Activated CD8-positive, alpha-beta memory T cell treated with anti-CD3 and anti-CD28 coated beads, Interleukin-2, amount 50 U/mL, for 24 hours (primary cell): ENCODE measurements around the gene IER2.
"Not testable (repeated sequence)": the region's sequence is repeated elsewhere in the genome, so short reads cannot be mapped to it uniquely, and the experiment has no call there.

Experiments used
- DNase-seq: peaks from one replicate; pipeline ENCODE4 v3.0.0-alpha.2; 2020; ENCODE audit errors: extremely low read depth

Gene IER2

DNA sequence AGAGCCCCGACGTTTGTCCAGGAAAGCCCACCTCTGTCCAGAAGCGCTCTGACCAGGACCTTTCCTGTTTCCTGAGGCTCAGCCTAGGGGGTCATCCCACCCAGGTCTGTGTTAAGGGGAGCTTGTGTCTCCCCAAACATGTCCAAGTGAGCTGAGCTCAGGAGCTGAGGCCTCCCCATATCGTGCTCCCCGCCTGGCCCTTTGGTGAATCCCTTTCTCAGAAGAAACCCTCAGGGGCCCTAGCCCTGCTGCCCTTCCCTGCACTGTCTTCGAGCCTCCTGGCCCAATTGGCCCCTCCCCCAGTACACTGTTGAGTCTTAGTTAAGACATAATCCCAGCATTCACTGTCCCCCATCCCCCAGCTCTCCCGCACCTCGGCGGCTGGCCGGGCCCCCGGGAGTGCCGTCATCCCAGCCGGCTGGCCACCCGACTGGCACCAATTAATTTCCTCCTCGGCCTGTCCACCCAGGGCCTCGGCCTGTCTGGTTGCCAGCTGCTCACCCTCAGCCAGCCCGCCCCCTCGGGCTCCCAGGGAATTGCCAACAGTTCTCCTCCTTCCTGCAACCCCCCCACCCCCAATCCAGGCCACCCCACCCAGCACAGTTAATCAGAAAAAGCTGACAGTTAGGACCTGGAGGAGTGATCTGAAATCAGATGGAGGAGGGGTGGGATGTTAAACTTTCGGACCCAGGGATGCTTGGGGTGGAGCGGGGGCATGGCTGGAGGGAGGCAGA, 13.6 kb downstream of the IER2 start:
- DNase-seq, result no peak

DNA sequence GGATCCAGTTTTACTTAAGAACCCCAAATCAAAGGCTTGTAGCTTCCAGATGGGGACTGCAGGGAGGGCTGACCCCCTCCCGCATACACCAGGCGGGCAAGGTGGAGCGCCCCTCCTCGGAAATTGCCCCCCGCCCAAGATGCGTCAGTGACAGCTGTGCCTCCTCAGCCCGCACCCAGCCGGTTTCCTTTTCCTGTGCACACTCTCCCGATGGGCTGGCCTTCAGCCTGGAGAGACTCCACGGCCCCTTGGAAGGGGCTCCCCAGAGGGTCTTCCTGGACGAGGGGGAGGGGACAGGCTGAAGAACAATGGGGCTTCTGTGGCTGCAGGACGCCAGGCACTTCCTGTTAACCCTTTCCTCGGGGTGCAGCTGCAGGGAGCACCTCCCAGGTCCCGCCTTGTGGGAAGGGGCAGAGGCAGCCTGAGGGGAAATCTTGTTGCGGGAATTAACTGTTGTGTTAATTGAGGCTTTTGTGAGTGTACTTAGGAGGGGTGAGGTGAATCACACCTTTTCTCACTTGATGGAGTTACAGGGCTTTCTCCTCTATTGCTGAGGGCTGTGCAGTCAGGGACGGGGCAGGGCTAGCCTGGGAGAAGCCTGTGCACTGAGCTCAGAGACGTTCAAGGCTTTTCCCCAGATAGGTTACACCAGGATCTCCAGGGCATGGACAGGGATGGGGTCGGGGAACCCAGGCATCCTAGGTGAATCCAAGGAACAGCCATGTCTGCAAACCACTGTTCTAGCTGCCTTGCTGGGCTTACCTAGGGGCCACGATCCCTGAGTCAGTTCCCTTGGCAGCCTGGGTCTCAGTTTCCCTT, 14.3 kb downstream of the IER2 start:
- DNase-seq, result no peak

GRCh38 chr19:13165162-13165997, 15.2 kb downstream of the IER2 start:
- DNase-seq, result no peak

- DNase-seq, result not testable (repeated sequence)
Measured at GRCh38 chr19:13166151-13166550, 15.9 kb downstream of the IER2 start.

DNA sequence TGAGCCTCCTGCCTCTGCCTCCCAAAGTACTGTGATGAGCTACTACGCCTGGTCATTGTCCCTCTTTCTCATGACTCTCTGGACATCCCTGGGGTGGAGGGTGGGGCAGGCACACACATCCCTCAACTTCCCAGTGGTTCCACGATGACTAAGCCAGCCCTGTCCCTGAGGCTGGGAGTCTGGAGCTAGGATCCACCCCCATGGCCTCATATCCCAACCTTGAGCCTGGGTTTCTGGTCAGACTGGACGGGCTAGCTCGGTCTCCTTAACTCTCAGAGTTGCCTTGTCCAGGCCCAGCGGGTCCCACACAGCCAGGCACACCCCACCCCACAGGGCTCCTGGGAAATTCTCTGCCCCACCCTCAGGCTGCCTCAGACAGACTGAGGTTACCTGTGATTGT, 19.6 kb downstream of the IER2 start:
- no peak for DNase-seq

DNA sequence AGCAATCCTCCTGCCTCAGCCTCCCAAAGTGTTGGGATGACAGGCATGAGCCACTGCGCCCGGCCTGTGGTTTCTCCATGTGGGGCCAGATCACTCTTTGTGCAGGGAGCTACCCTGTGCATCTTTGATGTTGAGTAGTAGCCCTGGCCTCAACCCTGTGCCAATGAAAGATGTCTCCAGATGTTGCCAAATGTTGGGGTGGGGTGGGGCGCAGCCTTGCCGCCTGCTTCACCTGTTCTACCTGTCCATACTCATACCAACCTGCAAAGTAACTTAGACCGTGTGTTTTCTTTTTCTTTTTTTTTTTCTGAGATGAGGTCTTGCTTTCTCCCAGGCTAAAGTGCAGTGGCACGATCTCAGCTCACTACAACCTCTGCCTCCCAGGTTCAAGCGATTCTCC, 20.9 kb downstream of the IER2 start:
- DNase-seq, result no peak

DNA sequence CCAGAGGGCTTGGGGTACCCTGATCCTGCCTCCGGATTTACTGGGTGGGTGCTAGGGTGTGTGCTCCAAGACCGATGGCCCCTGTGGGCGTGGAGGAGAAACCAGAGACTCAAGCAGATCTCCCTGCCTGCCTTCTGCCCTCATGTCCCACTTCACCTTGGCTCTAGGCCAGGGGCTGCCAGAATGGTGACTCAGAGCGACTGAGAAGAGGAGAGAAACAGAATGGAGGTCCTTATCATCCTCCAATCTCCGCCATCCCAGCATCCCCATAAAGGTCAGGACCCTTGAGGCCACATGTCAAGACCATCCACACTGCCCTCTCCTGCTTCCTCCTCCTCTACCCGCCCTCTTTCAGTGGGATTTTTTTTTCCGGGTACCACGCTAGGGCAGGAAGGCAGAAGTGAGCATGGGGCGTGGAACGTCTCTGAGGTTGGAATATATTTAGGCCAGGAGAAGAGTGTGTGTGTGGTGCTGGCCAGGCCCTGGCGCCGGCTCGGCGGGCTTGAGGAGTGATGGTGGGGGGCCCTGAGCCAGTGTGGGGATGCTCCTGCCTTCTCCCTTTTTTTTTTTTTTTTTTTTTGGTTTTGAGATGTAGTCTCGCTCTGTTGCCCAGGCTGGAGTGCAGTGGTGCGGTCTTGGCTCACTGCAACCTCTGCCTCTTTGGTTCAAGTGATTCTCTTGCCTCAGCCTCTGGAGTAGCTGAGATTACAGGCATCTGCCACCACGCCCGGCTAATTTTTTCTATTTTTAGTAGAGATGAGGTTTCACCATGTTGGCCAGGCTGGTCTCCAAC, 22.3 kb downstream of the IER2 start:
- DNase-seq, result no peak

DNA sequence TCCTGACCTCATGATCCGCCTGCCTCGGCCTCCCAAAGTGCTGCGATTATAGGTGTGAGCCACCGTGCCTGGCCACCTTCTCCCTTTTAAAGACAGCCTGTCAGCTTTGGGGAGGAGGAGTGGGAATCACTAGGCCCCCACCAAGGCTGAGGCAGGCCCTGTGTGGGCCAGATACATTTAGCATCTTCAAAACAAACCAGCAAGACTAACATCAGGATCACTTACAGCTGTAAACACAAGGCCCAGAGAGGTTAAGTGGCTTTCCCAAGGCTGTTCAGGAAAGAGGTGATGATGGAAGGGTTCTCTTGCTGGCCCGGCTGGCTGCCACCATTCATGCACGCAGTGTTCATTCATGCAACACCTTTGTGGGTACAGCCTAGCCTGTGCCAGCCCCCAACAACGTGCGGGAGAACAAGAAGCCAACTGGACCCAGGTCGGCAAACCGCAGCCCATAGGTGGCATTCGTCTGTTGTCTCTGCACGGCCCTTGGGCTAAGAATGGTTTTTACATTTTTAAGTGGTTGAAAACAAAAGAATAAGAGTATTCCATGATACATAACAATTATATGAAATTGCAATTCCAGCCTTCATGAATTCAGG, 23.0 kb downstream of the IER2 start:
- no peak for DNase-seq

DNA sequence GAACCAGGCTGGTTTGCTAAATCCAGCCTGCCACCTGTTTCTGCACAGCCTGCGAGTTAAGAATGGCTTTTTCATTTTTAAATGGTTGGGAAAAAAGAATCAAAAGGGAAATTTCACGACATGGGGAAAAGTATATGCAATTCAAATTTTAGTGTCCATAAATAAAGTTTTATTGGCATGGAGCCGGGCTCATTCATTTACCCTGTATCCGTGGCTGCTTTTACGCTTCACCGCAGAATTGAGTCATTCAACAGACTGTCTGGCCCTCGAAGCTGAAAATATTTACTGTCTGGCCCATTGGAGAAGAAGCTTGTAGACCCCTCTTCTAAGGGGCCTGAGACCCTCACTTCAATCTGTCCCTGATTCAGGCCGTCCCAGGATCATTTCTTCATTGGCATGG, 26.1 kb downstream of the IER2 start:
- DNase-seq, result no peak

DNA sequence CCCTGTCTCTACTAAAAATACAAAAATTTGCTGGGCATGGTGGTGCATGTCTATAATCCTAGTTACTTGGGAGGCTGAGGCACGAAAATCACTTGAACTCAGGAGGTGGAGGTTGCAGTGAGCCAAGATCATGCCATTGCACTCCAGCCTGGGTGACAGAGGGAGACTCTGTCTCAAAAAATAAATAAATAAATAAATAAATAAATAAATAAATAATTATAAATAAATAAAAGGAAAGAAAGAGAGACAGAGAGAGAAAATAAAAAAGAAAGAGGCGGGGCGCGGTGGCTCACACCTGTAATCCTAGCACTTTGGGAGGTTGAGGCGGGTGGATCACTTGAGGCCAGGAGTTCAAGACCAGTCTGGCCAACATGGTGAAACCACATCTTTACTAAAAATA, 27.4 kb downstream of the IER2 start:
- DNase-seq, result not testable (repeated sequence)

DNA sequence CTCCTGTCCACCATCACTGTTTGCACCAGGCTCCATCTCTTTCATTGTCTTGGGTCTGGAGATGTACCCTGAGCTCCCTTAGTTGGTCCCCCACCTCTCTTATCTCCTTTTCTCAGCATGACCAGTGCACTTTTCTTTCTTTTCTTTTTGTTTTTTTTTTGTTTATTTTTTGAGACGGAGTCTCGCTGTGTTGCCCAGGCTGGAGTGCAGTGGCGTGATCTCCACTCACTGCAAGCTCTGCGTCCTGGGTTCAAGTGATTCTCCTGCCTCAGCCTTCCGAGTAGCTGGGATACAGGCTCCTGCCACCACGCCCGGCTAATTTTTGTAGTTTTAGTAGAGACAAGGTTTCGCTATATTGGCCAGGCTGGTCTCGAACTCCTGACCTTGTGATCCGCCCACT, 28.1 kb downstream of the IER2 start:
- DNase-seq, result not testable (repeated sequence)

DNA sequence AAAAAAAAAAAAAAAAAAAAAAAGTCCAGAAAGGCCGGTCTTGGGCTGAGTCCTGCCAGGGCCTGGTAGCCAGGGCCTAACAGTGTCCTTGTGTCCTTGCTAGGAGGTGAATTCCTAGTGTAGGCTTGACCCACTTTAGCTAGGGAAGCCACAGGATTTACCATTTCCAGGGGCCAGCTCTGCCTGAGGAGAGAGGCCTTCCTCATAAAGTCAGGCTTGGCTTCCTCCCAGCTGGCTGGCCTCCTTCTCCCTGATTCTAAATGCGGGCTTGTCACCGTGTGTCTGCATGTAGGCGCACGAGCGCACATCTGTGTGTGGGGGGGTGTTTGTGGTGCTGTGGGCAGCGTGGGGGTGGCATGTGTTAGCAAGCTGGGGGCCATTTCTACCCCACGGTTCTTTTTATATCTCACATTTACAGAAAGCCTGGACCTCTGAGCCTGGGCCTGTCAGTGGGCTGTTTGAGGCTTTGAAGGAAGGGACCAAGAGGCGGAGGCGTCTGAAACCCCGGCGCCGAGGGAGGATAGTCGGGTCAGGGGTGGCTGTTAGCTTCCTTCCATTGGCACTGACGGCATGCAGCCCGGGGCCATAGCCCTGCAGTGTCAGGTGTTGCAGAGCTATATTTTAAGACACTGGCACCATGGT, 31.7 kb downstream of the IER2 start:
- no peak for DNase-seq

- DNase-seq, result not testable (repeated sequence)
Measured at GRCh38 chr19:13184926-13185325, 34.7 kb downstream of the IER2 start.

- not testable (repeated sequence) for DNase-seq
Measured at GRCh38 chr19:13185763-13186657, 35.8 kb downstream of the IER2 start.

- not testable (repeated sequence) for DNase-seq
Measured at GRCh38 chr19:13186688-13187087, 36.5 kb downstream of the IER2 start.

DNA sequence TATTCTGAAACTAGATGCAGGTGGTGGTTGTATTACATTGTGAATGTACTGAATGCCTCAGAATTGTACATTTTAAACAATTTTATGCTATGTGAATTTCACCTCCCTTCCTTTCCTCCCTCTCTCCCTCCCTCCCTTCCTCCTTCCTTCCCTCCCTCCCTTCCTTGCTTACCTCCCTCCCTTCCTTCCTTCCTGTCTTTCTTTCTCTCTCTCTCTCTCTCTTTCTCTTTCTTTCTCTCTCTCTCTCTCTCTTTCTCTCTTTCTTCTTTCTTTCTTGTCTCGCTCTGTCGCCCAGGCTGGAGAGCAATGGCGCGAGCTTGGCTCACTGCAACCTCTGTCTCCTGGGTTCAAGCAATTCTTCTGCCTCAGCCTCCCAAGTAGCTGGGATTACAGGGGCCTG, 37.2 kb downstream of the IER2 start:
- DNase-seq, result no peak

- DNase-seq, result no peak
Measured at GRCh38 chr19:13189600-13189999, 39.4 kb downstream of the IER2 start.

DNA sequence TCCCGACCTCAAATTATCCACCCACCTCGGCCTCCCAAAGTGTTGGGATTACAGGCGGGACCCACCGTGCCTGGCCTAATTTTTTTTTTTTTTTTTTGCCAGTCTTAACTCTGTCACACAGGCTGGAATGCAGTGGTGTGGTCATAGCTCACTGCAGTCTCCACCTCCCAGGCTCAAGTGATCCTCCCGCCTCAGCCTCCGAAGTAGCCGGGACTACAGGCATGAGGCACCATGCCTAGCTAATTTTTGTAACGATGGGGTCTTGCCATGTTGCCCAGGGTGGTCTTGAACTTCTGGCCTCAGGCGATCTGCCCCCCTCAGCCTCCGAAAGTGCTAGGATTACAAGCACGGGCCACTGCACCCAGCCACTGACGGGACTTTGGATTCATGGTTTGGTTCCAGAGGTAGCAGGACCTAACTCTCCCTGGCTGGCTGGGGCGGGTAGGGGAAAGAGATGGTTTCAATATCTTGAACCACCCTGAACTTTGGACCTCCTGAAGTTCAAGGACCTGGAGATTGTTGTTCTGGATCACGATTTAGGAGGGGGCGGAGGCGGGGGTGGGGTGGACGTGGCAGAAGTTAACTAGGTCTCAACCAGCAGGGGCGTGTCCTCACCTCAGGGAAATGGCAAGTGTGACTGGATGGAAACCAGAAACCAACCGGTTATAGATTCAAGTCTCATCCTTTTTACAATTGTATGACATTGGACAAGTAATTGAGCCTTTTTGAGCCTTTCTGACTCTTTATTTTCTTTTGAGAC, 40.8 kb downstream of the IER2 start:
- no peak for DNase-seq

DNA sequence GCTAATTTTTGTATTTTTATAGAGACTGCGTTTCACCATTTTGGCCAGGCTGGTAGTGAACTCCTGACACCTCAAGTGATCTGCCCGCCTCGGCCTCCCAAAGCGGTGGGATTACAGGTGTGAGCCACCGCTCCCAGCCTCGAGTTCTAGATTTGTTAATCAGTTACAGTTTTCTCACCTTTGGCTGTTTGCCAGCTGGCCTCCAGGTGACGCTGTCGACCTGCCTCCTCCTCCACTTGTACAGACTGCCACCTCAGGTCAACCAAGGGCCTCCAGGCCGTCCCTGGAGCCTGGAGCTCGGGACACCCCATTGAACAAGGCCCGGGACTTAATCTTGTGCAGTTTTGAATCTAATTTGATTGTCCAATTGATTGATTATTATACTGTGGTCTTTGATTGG, 45.5 kb downstream of the IER2 start:
- no peak for DNase-seq
